ENCODE results near the gene SORBS1. TPM values are rescaled to one million over a fixed set of nuclear protein-coding genes. Genes with fewer than 3 reads are reported as not detected.

The SORBS1 gene
- total RNA-seq, 4 donors from 2014 or later, result 21.5 to 65.8 (median 30.1) TPM

DNA sequence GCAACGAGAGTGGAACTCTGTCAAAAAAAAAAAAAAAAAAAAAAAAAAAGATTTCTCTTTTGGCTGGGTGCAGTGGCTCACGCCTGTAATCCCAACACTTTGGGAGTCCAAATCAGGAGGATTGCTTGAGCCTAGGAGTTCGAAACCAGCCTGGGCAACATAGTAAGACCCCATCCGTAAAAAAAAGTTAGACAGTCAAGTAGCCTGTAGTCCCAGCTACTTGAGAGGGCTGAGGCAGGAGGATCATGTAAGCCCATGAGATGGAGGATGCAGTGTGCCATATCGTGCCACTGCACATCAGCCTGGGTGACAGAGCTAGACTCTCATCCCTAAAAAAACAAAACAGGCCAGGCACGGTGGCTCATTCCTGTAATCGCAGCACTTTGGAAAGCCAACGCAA, 295.6 kb downstream of the SORBS1 start:
- Histone ChIP-seq H3K4me3 (replicated peaks in 1 of 3) (no peak overlapping the region), H3K27me3 (no peaks in the 10 kb centered on the region), H3K9me3 (no peaks in the 10 kb centered on the region), H3K4me1 (peaks cover 32 to 42% of the 10 kb centered on the region in 2 donors), H3K27ac (no peak overlapping the region), H3K36me3 (peaks cover 23 to 24% of the 10 kb centered on the region in 2 donors)
- WGBS, 2 donors, result 83% methylated on average over 8 of the region's 8 CpGs
- TF ChIP-seq CTCF (IDR thresholded peaks at IDR 0.05) (no peak), POLR2A (IDR thresholded peaks at IDR 0.05) (no peak)
- intact Hi-C loops (cut with DNase I), result no loop called here
- DNase-seq, result no peak

- 75 to 78% methylated on average over 6 of the region's 6 CpGs for WGBS, 2 donors
- intact Hi-C loops (cut with DNase I), result no loop called here
- no peaks in the 10 kb centered on the region for H3K27me3 ChIP-seq
- H3K27ac ChIP-seq, result peak overlapping the region in 2 of 3 donors; percentile 55 to 84
- TF ChIP-seq POLR2A (IDR thresholded peaks at IDR 0.05), result no peak
- no peak for TF ChIP-seq CTCF (IDR thresholded peaks at IDR 0.05)
- DNase-seq, result no peak
- H3K4me3 ChIP-seq (replicated peaks in 1 of 3), result no peak overlapping the region
- no peaks in the 10 kb centered on the region for H3K9me3 ChIP-seq
- H3K4me1 ChIP-seq, result peaks cover 37 to 47% of the 10 kb centered on the region in 2 donors
- peaks cover 19 to 20% of the 10 kb centered on the region in 2 donors for H3K36me3 ChIP-seq
Measured at GRCh38 chr10:95264227-95265051, 296.7 kb downstream of the SORBS1 start.

DNA sequence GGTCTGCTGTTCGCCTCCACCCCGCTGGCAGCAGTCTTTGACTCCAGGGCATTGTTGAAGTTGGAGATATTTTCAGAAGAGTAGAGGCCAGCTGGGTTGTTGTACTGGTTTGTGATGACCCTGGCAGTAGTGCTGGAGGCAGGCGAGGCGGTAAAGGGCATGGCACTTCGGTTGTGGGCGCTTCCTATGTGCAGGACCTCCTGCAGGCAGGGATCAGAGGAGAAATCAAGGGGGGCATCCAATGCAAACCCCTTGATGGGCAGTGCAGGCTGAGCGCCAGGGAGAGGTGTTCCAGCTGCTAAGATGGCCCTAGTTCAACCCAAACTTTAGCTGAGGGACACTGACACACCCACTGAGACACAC, 297.3 kb downstream of the SORBS1 start:
- no peaks in the 10 kb centered on the region for H3K27me3 ChIP-seq
- TF ChIP-seq CTCF (IDR thresholded peaks at IDR 0.05), result no peak
- no peak for TF ChIP-seq POLR2A (IDR thresholded peaks at IDR 0.05)
- no peak overlapping the region for H3K4me3 ChIP-seq (replicated peaks in 1 of 3)
- DNase-seq, result no peak
- intact Hi-C loops (cut with DNase I), result no loop called here
- peak overlapping the region in 2 of 3 donors; percentile 55 to 84 for H3K27ac ChIP-seq
- H3K9me3 ChIP-seq, result no peaks in the 10 kb centered on the region
- peaks cover 20 to 22% of the 10 kb centered on the region in 2 donors for H3K36me3 ChIP-seq
- H3K4me1 ChIP-seq, result peaks cover 37 to 43% of the 10 kb centered on the region in 2 donors
- WGBS, 2 donors, result 83% methylated on average over 7 of the region's 7 CpGs

GRCh38 chr10:95262763-95263518, 298.2 kb downstream of the SORBS1 start:
- Histone ChIP-seq H3K27me3 (no peaks in the 10 kb centered on the region), H3K36me3 (peaks cover 19 to 25% of the 10 kb centered on the region in 2 donors), H3K27ac (peak overlapping the region in 2 of 3 donors; percentile 55 to 84), H3K4me1 (peaks cover 37 to 43% of the 10 kb centered on the region in 2 donors), H3K9me3 (no peaks in the 10 kb centered on the region), H3K4me3 (replicated peaks in 1 of 3) (no peak overlapping the region)
- intact Hi-C loops (cut with DNase I), result no loop called here
- 59 to 60% methylated on average over 5 of the region's 5 CpGs for WGBS, 2 donors
- TF ChIP-seq POLR2A (IDR thresholded peaks at IDR 0.05) (no peak), CTCF (IDR thresholded peaks at IDR 0.05) (no peak)
- no peak for DNase-seq

DNA sequence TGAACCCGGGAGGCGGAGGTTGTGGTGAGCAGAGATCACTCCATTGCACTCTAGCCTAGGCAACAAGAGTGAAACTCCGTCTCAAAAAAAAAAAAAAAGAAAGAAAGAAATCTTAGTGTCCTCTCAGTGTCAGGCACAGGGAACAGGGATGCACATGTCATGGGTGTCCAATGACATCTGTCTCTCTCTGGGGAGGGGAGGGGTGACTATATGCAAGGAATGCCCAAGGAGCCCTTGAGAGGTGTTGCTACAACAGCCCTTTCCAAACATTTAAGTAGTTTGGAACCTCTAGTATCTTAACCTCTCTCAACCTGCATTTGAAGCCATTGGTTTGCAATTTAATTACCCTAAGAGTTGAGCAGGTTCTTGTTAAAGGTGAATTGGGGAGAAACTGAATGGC, 299.2 kb downstream of the SORBS1 start:
- no peak for DNase-seq
- Histone ChIP-seq H3K27me3 (no peaks in the 10 kb centered on the region), H3K36me3 (peaks cover 22 to 30% of the 10 kb centered on the region in 2 donors), H3K4me3 (replicated peaks in 1 of 3) (no peak overlapping the region), H3K27ac (peak overlapping the region in 2 of 3 donors; percentile 69 to 84), H3K9me3 (no peaks in the 10 kb centered on the region), H3K4me1 (peaks cover 33 to 42% of the 10 kb centered on the region in 2 donors)
- 93% methylated on average over 3 of the region's 3 CpGs for WGBS, 2 donors
- intact Hi-C loops (cut with DNase I), result no loop called here
- no peak for TF ChIP-seq CTCF (IDR thresholded peaks at IDR 0.05)
- no peak for TF ChIP-seq POLR2A (IDR thresholded peaks at IDR 0.05)
